Tibial nerve (tissue), 3 donors: ENCODE measurements around the gene CAMK2B.

ENCODE experiments used
- POLR2A ChIP-seq, 2 donors: fragments of 450-650 bp; IDR thresholded peaks; one replicate each; pipeline ENCODE4 v1.6.1; 2017; ENCODE audit warnings: antibody characterized with exemption in 2 of 2, mild to moderate bottlenecking in 2 of 2, moderate library complexity in 2 of 2
- TF ChIP-seq, protein P1 (sequence below), 5 experiments: fragments of 200-600 bp in 3 of 5; fragments of 450-650 bp in 2 of 5; sonication (generic) in 3 of 5; IDR thresholded peaks; one replicate each; pipeline ENCODE4 v1.5.1; 2016 to 2019; ENCODE audit warnings: antibody characterized with exemption in 5 of 5, mild to moderate bottlenecking in 3 of 5, moderate library complexity in 2 of 5

DNA sequence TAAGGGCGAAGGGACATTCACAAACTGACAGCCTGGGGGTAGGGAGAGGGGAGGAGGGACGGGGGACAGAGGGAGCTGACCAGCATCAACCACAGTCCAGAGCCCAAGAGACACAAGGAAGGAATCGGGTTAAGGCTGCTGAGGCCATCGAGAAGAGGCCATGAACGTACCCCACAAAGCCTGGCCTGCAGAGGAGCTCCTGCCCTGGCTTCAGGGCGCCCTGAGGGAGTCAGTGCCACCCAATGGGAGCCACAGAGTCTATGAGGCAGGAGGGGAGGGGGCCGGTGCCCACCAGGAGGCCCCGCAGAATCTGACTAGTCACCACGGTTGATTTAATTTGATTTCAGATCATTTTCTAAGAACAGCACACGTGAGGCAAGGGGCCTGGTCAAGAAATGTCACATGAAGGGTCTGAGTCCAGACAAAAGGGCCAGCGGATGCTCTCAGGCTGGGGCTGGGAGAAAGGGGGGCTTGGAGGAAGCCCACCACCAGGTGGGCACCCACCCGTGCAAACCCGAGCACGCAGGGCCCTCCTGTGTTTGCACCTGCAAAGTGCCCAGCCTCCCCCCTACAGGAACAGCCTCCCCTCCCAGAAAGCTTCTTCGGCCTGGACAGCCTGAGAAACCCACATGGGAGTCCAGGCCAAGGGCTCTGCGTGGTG is 40.4 kb downstream of the CAMK2B start:
- TF ChIP-seq, protein P1, sequence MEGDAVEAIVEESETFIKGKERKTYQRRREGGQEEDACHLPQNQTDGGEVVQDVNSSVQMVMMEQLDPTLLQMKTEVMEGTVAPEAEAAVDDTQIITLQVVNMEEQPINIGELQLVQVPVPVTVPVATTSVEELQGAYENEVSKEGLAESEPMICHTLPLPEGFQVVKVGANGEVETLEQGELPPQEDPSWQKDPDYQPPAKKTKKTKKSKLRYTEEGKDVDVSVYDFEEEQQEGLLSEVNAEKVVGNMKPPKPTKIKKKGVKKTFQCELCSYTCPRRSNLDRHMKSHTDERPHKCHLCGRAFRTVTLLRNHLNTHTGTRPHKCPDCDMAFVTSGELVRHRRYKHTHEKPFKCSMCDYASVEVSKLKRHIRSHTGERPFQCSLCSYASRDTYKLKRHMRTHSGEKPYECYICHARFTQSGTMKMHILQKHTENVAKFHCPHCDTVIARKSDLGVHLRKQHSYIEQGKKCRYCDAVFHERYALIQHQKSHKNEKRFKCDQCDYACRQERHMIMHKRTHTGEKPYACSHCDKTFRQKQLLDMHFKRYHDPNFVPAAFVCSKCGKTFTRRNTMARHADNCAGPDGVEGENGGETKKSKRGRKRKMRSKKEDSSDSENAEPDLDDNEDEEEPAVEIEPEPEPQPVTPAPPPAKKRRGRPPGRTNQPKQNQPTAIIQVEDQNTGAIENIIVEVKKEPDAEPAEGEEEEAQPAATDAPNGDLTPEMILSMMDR (IDR thresholded peaks at IDR 0.05) = no peak
- no peak for TF ChIP-seq POLR2A (IDR thresholded peaks at IDR 0.05)
